ENCODE results near the gene PBRM1.

DNA sequence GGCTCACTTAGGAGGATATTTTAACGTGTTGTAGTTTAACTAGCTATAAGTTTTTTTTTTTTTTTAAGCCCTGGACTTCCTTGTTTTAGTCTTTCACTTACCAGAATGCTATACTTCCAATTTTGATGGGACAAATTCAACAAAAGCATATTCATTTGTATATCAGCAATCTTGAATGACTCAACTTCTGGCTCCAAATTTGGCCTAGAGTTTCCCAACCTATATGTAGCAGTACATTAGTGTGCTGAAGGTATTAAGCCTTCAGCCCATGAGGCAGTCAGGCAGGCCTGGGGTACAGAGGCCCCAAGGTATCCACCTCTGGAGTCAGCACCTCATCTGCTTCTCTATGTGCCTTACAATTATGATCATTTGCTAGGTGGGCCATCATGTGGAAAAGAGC lies 5.9 kb downstream of the PBRM1 start:
- TF ChIP-seq CTCF (IDR thresholded peaks at IDR 0.05) (no peak), POLR2A (IDR thresholded peaks at IDR 0.05) (no peak)
